Measurements from ENCODE around the gene NOTCH1.
A peak's percentile ranks its signal among the peaks of the same experiment; 100 is the strongest.

Gene NOTCH1

DNA sequence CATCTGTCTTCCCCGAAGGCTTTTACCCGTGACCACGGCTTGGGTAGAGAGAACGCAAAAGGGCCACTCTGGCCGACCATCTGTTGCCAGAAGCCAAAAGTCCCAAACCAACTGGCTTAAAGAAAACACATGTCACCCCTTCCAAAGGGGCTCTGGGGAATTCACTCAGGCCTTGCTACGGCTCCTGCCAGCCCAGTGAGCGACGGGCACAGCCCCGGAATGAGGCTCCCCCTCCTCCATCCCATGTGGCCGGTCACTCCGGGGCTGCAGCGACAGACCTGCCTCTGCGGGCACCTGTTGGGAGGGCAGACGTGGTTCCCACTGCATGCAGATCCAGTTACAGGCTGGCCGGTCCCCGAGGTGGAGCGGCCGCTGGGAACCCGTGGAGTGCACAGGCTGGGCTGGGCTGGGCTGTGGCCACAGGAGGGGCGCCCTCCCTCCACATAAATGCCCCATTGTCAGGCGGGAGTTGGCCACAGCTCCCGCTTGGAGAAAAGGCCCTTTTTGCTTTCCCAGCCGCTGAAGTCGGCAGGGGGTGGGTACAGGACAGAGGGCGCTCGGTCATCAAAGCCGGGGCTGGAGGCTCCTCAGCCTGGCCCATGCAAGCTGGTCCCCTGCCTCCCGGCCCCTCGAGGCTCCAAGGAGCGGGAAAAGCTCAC lies 19.9 kb downstream of the NOTCH1 start:
- no peaks in the 10 kb centered on the region for H3K9me3 ChIP-seq (ENCODE audit: control insufficient read depth, insufficient read depth, low read depth, low read length)
- no peak overlapping the region for H3K4me3 ChIP-seq (ENCODE audit: low read depth, low read length)
- ChIA-PET CTCF (no interaction called here), POLR2A (interaction anchor here (0.6 kb wide), 1 partner anchor 30 kb away, joined by 4 read pairs; no protein-coding TSS in a partner anchor)
- TF ChIP-seq ZNF473 (tag by site-specific recombination; IDR thresholded peaks at IDR 0.05), result no peak
- TF ChIP-seq ZNF341 (tag by site-specific recombination; IDR thresholded peaks at IDR 0.05; ENCODE audit: low read depth), result peak; percentile 83
- no peak for TF ChIP-seq ZNF121 (tag by site-specific recombination; IDR thresholded peaks at IDR 0.05)
- TF ChIP-seq ZBTB8A (tag by site-specific recombination; IDR thresholded peaks at IDR 0.05), result 0 out of 2 replicates have a peak, but pooled peaks have one; percentile 11
- peak; percentile 89 for TF ChIP-seq ZIC2 (tag by site-specific recombination; IDR thresholded peaks at IDR 0.05)
- TF ChIP-seq GLIS2 (tag by site-specific recombination; IDR thresholded peaks at IDR 0.05), result peak; percentile 28
- TF ChIP-seq, protein P1, sequence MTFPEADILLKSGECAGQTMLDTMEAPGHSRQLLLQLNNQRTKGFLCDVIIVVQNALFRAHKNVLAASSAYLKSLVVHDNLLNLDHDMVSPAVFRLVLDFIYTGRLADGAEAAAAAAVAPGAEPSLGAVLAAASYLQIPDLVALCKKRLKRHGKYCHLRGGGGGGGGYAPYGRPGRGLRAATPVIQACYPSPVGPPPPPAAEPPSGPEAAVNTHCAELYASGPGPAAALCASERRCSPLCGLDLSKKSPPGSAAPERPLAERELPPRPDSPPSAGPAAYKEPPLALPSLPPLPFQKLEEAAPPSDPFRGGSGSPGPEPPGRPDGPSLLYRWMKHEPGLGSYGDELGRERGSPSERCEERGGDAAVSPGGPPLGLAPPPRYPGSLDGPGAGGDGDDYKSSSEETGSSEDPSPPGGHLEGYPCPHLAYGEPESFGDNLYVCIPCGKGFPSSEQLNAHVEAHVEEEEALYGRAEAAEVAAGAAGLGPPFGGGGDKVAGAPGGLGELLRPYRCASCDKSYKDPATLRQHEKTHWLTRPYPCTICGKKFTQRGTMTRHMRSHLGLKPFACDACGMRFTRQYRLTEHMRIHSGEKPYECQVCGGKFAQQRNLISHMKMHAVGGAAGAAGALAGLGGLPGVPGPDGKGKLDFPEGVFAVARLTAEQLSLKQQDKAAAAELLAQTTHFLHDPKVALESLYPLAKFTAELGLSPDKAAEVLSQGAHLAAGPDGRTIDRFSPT (tag by site-specific recombination; IDR thresholded peaks at IDR 0.05), result 0 out of 2 replicates have a peak, but pooled peaks have one; percentile 34
- TF ChIP-seq, protein P2, sequence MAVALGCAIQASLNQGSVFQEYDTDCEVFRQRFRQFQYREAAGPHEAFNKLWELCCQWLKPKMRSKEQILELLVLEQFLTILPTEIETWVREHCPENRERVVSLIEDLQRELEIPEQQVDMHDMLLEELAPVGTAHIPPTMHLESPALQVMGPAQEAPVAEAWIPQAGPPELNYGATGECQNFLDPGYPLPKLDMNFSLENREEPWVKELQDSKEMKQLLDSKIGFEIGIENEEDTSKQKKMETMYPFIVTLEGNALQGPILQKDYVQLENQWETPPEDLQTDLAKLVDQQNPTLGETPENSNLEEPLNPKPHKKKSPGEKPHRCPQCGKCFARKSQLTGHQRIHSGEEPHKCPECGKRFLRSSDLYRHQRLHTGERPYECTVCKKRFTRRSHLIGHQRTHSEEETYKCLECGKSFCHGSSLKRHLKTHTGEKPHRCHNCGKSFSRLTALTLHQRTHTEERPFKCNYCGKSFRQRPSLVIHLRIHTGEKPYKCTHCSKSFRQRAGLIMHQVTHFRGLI (tag by site-specific recombination; IDR thresholded peaks at IDR 0.05), result peak; percentile 95
- peak; percentile 71 for TF ChIP-seq ZNF600 (tag by site-specific recombination; IDR thresholded peaks at IDR 0.05)
- peak; percentile 36 for TF ChIP-seq IKZF3 (tag by site-specific recombination; IDR thresholded peaks at IDR 0.05)
- TF ChIP-seq, protein P3, sequence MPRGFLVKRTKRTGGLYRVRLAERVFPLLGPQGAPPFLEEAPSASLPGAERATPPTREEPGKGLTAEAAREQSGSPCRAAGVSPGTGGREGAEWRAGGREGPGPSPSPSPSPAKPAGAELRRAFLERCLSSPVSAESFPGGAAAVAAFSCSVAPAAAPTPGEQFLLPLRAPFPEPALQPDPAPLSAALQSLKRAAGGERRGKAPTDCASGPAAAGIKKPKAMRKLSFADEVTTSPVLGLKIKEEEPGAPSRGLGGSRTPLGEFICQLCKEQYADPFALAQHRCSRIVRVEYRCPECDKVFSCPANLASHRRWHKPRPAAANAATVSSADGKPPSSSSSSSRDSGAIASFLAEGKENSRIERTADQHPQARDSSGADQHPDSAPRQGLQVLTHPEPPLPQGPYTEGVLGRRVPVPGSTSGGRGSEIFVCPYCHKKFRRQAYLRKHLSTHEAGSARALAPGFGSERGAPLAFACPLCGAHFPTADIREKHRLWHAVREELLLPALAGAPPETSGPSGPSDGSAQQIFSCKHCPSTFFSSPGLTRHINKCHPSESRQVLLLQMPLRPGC (tag by site-specific recombination; IDR thresholded peaks at IDR 0.05), result no peak
- H3K27ac ChIP-seq (ENCODE audit: extremely low read depth, low read depth, low read length), result no peak overlapping the region
- H3K36me3 ChIP-seq (ENCODE audit: control insufficient read depth in 2 of 2, insufficient read depth in 1 of 2, low read length in 2 of 2), result peaks cover 0 to 7% of the 10 kb centered on the region in 2 experiments; a peak in 1 of 3 replicates
- H3K4me1 ChIP-seq (ENCODE audit: control insufficient read depth, insufficient read depth, low read length), result 0 out of 2 replicates have a peak, but pooled peaks cover 4% of the 10 kb centered on the region

DNA sequence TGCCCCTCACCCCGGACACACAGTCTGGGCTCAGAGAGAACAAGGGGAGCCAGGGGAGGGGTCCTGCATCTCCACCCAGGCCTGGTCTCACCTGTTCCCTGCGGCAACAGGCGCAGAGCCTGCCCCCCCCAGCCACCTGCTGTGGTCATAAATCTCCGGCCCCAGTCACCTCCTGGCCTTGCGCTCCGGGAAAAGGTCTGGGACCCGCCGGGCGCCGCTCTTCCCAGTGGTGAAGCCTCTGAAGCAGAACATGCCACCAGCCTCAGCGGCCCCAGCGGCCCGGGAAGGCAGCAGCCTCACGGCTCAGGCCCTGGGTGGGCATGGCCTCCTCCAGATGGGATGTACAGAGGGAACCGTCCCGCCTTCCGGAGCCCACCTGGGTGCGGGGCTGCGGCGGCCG lies 20.6 kb downstream of the NOTCH1 start:
- Histone ChIP-seq H3K27ac (ENCODE audit: extremely low read depth, low read depth, low read length) (no peak overlapping the region), H3K36me3 (ENCODE audit: control insufficient read depth in 2 of 2, insufficient read depth in 1 of 2, low read length in 2 of 2) (peaks cover 0 to 7% of the 10 kb centered on the region in 2 experiments; a peak in 1 of 3 replicates), H3K4me3 (ENCODE audit: low read depth, low read length) (no peak overlapping the region), H3K4me1 (ENCODE audit: control insufficient read depth, insufficient read depth, low read length) (0 out of 2 replicates have a peak, but pooled peaks cover 4% of the 10 kb centered on the region), H3K9me3 (ENCODE audit: control insufficient read depth, insufficient read depth, low read depth, low read length) (no peaks in the 10 kb centered on the region)
- ChIA-PET CTCF (no interaction called here), POLR2A (no interaction called here)
- TF ChIP-seq SCRT1 (tag by site-specific recombination; IDR thresholded peaks at IDR 0.05; ENCODE audit: borderline replicate concordance) (peak; percentile 45; the same call in 1 of the 2 replicates), ZNF350 (tag by site-specific recombination; IDR thresholded peaks at IDR 0.05) (no peak), SCRT2 (tag by site-specific recombination; IDR thresholded peaks at IDR 0.05) (peak; percentile 40), ZNF555 (tag by site-specific recombination; conservative IDR thresholded peaks at IDR 0.05) (no peak), ZNF404 (tag by site-specific recombination; IDR thresholded peaks at IDR 0.05) (no peak)
- TF ChIP-seq, protein P4, sequence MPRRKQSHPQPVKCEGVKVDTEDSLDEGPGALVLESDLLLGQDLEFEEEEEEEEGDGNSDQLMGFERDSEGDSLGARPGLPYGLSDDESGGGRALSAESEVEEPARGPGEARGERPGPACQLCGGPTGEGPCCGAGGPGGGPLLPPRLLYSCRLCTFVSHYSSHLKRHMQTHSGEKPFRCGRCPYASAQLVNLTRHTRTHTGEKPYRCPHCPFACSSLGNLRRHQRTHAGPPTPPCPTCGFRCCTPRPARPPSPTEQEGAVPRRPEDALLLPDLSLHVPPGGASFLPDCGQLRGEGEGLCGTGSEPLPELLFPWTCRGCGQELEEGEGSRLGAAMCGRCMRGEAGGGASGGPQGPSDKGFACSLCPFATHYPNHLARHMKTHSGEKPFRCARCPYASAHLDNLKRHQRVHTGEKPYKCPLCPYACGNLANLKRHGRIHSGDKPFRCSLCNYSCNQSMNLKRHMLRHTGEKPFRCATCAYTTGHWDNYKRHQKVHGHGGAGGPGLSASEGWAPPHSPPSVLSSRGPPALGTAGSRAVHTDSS (tag by site-specific recombination; IDR thresholded peaks at IDR 0.05), result no peak
